ENCODE measurements around the gene VGF. TPM values are rescaled to one million over a fixed set of nuclear protein-coding genes. Genes with fewer than 3 reads are reported as not detected.

The VGF gene
- total and polyA plus RNA-seq, 7 donors: 0.03 to 4.3 (median 0.10) TPM; not detected in 4

- peaks cover 12% of the 10 kb centered on the region for H3K4me1 ChIP-seq
- no peak overlapping the region for H3K4me3 ChIP-seq
- DNase-seq: no peak
- no peak for TF ChIP-seq CTCF (IDR thresholded peaks at IDR 0.05)
- 2 to 4% (median 3%) methylated on average over 12 of the region's 12 CpGs for WGBS, 3 donors
- H3K36me3 ChIP-seq (ENCODE audit: insufficient read depth in 1 of 2, low read depth in 1 of 2): no peaks in the 10 kb centered on the region
- no peak for ATAC-seq
- peaks cover 0 to 96% (median 62%) of the 10 kb centered on the region in 3 donors for H3K27me3 ChIP-seq (ENCODE audit: insufficient read depth in 3 of 3, low read length in 2 of 3)
- intact Hi-C loops (cut with DNase I): loop anchor here in 1 of 2 donors (2.0 kb wide), 1 partner anchor 25 kb away; no protein-coding TSS in a partner anchor
- H3K9me3 ChIP-seq: no peaks in the 10 kb centered on the region
- no peak overlapping the region for H3K27ac ChIP-seq
Observed at GRCh38 chr7:101167645-101168411, 2.5 kb upstream of the VGF start.

- H3K27ac ChIP-seq: no peak overlapping the region
- intact Hi-C loops (cut with DNase I): no loop called here
- H3K36me3 ChIP-seq (ENCODE audit: insufficient read depth in 1 of 2, low read depth in 1 of 2): no peaks in the 10 kb centered on the region
- no peak overlapping the region for H3K4me3 ChIP-seq
- no peak for TF ChIP-seq CTCF (IDR thresholded peaks at IDR 0.05)
- H3K4me1 ChIP-seq: peaks cover 5% of the 10 kb centered on the region
- no peaks in the 10 kb centered on the region for H3K9me3 ChIP-seq
- no peak for DNase-seq
- H3K27me3 ChIP-seq (ENCODE audit: insufficient read depth in 3 of 3, low read length in 2 of 3): peaks cover 0 to 96% (median 58%) of the 10 kb centered on the region in 3 donors
- no peak for ATAC-seq
- 0 to 1% (median 0%) methylated on average over 14 to 19 of the region's 19 CpGs for WGBS, 3 donors
Observed at GRCh38 chr7:101166909-101167644, 1.7 kb upstream of the VGF start.

GRCh38 chr7:101166648-101166908, 1.2 kb upstream of the VGF start:
- Histone ChIP-seq H3K4me1 (peaks cover 4% of the 10 kb centered on the region), H3K27me3 (ENCODE audit: insufficient read depth in 3 of 3, low read length in 2 of 3) (peaks cover 0 to 96% (median 55%) of the 10 kb centered on the region in 3 donors)
- no peak for TF ChIP-seq CTCF (IDR thresholded peaks at IDR 0.05)

GRCh38 chr7:101165958-101166647, 734 bp upstream of the VGF start:
- Histone ChIP-seq H3K36me3 (ENCODE audit: insufficient read depth in 1 of 2, low read depth in 1 of 2) (no peaks in the 10 kb centered on the region), H3K9me3 (no peaks in the 10 kb centered on the region), H3K4me3 (peak overlapping the region; percentile 33), H3K27me3 (ENCODE audit: insufficient read depth in 3 of 3, low read length in 2 of 3) (peaks cover 0 to 94% (median 50%) of the 10 kb centered on the region in 3 donors), H3K4me1 (peaks cover 4% of the 10 kb centered on the region), H3K27ac (no peak overlapping the region)
- 1 to 2% (median 1%) methylated on average over 33 to 38 of the region's 38 CpGs for WGBS, 3 donors
- intact Hi-C loops (cut with DNase I): no loop called here
- no peak for ATAC-seq
- DNase-seq: no peak
- TF ChIP-seq CTCF (IDR thresholded peaks at IDR 0.05): no peak

More at GRCh38 chr7:101166648-101166908, 1.2 kb upstream of the VGF start:
- H3K9me3 ChIP-seq: no peaks in the 10 kb centered on the region
- H3K4me3 ChIP-seq: no peak overlapping the region
- no peaks in the 10 kb centered on the region for H3K36me3 ChIP-seq (ENCODE audit: insufficient read depth in 1 of 2, low read depth in 1 of 2)
- intact Hi-C loops (cut with DNase I): no loop called here
- DNase-seq: no peak
- no peak for ATAC-seq
- WGBS, 3 donors: 0 to 3% (median 2%) methylated on average over 10 to 11 of the region's 11 CpGs
- H3K27ac ChIP-seq: no peak overlapping the region
